ENCODE results near the gene AFAP1.

AFAP1 gene

DNA sequence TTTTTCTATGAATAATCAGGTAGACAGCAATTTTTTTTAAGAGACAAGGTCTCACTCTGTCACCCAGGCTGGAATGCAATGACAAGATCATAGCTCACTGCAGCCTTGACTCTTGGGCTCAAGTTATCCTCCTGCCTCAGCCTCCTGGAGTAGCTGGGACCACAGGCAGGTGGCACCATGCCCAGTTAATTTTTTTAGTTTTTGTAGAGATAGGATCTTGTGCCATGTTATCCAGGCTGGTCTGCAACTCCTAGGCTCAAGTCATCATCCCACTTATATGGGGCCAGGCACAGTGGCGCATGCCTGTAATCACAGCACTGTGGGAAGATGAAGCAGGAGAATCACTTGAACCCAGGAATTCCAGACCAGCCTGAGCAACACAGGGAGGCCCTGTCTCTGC is 26.8 kb downstream of the AFAP1 start:
- no peak for DNase-seq

DNA sequence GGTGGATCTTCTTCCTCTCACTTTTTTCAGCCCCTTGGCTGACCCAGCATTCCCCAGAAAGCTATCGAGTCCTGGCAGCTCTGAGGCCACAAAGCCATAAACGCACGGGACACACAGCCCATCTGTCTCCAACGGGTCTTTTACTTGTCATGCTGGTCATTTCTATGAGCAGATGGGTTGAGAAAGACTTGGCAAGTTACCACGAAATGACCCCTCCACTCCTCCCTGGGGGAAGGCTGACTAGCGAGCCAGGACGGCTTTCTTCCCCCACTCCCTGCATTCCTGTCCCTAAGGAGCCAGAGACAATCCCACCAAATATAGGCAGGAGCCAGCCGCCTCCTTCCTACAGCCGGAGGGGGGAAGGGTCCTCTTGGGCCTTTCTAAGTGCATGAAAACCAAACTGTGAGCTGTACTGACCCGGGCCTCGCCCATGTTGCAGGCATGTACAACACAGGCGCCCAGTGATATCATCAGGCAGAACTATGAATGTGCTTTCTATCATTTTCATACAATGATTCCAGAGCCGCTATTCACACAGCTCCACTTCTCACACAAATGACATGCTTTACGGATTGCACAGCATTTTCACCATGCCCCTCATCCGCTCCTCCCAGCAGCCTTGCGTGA is 28.6 kb downstream of the AFAP1 start:
- no peak for DNase-seq

DNA sequence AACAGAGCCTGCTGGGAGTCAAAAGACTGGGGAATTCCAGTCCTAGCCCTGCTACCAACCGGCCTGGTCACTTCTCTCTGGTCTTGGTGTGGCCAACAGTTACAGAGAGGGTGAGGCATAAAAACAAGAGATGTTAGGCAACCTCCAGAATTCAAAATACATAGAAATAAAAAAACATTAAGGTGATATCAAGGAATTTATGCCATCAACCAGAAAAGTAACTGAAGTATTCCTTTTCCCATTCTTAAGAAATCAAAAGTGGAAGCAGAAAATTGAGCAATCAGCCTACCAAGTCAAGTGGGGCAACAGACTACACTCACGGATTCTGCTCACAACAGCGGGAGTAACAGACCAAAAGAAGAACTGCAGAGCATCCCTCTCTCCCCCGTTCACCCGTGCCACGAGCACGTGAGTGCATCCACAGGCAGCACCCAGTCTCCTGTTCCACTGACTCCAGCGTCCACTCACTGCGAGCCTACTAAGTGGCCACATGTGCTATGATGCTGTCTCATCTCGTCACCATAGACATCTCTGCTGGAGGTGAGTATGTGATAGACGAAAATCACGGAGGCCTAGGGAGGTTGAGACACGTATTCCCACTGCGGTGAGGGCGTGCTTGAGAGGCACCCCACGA is 29.3 kb downstream of the AFAP1 start:
- no peak for DNase-seq

DNA sequence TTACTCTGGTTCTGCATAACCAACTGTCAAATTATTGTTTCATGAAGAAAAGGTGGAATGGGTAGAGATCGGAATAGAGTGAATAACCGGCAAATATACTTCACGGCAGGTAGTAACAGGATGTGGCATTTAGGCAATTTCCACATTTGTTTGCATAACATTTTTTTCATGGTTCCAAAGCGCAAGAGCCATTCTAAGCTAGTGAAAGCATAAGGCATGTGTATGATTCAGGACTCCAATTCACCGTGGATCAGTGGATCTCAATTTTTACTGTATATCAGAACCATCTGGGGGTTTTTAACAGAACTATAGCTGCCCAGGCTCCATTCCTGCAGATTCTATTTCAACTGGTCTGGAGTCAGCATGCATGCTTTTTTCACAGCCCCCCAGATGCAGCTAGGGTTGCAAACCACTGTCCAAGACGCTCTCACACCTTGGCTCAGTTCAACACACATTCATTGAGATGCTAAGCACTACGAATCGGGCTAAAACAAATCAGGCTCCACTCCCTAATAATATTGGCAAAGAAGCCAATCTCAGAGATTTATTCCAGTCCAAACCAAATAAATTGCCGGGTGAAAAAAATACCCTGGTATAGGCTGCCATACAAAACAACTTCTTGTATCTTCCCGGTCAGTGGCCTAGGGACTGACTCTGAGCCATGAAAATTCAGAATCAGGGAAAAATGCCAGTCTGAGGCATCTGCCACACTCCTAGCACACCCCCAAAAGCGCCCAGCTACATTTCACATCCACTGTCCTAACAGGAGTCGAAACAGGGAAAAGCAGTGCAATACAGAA is 30.0 kb downstream of the AFAP1 start:
- DNase-seq = no peak

DNA sequence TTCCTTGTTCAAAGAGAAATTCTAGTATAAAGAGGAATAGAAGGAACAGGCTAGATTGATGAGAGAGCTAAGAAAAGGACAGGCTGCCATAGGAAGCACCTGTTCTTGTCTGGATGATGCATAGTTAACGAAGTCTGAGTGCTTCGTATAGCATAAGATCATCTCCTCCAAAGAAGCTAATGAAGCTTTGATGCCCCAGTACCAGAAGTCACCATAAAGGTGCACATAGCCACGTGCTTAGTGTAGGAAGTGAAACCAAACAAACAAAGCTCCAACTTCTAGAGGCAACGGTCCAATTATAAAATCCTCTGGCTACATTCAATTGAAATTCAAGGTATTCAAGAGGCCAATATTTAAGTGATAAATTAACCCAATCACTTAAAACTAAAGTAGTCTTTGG is 31.0 kb downstream of the AFAP1 start:
- no peak for DNase-seq

DNA sequence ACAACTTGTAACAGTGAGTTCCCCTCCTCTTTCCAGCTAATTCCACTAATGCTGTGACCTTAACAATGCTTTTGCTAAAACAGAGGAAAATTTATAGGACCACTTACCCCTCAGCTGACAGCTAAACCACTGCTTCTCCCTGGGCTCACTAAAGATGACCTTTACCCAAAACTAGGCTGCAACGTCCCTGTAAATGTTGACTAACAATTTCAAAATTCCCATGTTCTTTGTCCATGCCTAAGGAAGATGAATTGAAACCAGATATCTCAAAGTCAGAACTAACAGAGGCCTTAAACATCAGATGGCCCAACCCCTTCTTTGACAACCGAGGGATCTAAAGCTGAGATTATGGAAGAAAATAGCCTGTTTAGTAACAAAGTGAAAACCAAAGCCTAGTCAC is 32.5 kb downstream of the AFAP1 start:
- no peak for DNase-seq

DNA sequence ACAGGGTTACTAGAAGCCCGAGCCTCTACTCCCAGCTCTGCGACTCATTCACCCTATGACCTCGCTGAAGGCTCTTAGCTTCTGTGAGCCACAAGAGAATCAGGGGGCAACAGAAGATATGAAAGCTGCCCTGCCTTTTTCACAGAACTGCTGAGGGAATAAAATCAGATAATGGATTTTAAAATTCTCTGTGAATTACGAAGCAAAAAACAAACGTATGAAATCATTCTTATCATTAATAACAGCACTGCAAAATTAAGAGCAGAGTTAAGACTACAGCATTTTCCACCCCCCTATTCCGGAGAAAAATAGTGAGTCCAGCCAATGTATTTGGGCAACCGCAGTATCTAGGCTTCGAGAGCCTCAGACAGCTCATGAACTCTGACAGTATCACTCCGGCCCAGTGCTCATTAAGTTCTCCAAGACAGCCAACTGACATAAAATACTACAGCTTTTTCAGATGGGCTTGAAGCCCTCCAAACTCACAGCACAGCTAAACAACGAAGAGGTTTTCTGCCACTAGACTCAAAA is 33.4 kb downstream of the AFAP1 start:
- DNase-seq = no peak

DNA sequence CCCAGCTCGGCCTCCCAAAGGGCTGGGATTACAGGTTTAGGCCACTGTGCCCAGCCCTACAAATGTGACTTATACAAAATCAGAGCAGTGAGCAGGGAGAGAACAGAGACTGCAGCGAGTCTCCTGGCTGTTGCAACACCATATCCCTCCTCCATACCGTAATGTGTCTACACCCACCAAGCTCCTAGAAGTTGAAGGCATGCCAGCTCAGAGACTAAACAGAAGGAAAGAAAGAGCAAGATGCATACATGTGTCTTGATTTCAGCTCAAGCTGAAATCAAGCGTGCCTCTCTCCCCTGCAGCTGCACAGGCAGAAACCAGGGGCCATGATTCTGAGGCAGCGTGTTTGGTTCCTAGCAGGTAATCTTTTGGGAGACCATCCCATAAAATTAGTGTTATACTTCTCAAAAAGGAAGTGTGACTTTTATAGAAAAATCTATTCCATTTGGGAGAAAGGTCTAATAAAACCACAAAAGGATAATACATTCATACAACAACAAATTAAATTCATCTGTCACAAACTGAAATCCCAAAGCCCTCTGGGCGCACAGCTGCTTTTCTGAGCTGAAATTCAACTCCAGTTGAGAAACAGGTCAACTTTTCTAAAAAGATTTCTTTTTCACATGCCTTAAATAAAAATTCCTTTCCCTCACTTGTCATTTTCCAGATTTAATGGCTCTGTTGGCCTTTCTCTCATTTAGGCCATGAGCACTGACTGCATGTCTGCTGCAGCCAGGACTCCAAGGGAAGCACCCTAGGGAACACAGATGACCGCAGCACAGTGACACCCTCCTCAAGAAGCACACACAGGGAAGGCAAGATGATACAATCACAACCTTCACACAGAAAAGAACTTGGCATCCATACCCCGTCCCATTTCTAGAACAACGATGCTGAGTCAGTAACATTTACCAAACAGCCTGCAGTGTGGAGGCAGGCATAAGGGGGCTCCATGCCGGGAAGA is 34.4 kb downstream of the AFAP1 start:
- no peak for DNase-seq

DNA sequence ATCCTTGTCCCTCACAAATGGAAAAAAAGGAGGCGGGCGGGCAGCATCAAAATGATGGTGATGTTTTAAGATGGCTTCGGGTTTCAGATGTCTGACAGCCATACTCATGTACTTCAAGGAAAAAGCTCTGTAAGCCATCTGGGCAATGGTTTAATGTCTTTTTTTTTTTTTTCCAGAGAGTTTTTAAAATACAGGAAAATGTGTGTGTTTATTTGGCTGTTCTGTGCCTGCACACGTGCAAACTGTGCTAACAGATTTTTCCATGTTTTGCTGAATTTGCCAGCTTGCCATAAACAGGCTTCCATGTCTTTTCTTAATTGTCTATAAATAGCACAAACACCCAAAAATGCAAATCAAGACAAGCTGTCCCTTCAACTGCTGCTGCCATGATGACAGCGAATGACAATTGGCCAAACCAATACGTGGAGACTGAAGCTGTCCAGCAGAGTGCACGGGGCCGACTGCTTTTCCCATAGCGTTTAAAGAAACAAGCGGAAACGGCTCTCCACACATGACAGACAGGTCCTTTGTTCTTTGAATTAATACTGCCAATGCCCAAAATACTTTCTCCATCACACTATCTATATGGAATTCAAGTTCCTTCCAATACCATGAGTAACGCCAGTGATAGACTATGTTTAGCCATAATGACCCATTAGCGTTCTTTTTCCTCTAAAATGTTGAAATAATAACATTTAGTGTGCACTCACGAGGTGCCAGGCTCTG is 35.7 kb downstream of the AFAP1 start:
- DNase-seq = no peak

DNA sequence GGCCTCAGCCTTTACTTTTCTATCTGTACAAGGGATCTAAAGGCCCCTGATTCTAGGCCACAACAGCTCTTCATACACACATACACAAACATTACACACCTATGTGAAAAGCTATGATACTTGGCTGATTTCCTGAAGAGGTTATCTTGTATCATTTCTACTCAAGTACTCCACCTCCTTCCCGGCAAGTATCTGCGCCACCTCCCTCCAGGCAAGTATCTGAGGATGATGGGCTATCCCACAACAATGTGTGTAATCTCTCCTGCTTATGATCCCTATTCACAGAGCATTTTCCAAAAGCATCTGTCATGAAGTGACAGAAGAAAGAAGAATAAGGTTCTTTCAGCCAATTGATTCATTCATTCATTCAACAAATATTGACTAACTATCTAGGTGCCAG is 36.8 kb downstream of the AFAP1 start:
- no peak for DNase-seq

DNA sequence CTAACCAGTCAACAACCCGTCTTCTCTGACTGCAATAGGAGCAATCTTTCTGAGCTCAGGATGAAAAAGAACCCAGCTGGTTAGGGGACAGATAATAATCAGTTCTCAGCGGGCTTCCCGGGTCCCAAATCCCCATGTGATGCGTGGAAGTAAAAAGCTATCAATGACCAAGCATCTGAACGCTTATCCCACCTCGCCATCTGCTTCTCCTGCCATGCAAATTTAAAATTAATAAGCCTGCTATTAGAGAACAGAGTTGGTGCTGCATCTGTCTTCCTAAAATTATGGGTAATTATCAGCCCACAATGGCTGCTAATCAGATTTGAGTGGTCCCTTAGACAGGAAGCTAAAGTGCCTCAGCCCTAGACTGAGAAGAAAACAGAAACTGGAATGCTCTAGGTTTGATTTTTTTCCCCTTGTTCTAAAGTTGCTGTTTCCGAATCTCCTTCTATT is 37.5 kb downstream of the AFAP1 start:
- DNase-seq = no peak

DNA sequence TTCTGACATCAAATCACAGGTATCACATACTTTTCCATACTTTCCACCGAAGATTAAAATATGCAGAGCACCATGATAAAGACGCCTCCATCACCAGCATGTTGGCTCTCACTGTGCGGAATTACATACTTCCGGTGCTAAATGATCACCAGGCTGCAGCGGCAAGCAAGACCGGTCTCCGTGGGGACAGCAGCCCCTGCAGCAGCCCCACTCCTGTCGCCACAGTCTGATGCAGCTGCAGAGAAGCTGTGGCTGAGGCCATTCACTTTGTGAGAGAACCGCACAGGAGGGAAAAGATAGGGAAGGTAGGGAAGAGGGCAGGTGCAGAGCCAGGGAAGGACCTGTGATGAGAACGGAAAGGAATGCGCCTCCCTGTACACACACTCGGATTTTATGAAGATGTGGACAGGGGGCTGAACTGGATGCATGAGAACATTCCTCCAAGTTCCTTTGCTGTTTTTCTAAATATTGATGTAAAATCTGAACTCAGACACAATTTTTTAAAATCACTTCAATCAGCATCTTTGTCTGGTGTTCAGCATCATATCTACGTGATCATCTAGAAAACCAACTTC is 38.3 kb downstream of the AFAP1 start:
- no peak for DNase-seq

DNA sequence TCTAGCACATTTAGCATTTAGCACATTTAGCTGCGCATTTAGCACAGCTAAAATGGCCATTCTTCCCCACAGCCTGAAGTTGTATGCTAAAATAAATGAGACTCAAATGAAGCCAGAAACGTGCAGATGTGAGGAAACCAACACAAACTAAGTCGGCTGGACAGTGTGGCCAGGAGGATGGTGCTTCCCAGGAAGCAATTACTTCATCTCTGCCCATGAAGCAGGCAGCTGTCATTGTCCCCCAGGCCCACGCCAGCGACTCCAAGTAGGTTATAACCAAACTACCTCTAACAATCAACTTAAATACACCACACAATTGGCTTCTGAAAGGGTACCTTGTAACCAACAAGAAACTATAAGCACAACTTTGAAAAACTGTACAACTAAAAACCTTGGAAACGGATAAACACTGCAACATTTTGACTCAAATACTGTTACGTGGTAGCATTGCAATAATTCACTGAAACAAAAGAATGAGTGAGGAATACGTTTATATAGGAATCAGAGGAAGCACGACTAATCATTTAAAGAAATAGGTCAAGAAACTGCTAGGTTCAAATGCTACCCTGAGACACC is 39.2 kb downstream of the AFAP1 start:
- no peak for DNase-seq

DNA sequence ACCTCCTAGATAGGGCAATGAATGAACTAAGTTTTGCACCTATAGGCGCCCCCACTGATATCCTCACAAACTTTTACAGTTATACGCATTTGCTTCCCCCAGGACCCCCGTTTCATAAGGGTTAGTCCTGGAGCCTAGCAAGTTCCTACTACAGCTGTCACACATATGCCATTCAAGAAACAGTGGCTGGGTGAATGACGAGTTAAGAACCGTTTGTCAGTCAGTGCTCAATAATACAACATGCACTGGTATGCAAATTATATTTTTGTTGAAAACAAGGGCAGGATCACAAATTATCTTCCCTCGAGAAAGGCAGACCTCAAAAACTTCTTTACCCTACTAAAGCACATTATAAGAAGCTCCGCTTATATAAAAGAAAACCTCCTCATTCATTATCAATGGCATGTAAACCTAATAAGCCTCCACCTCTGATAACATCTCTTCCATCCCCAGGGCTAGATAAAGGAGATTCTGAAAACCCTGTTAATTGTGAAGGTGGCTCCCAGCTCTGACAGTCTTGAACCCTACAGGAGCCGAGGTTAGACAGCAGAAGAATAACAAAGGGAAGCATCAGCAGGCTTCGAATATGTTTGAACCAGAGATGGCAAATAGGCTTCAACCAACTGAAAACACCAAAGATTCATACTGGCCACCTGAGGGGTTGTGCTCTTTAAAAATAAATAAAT is 40.3 kb downstream of the AFAP1 start:
- no peak for DNase-seq

DNA sequence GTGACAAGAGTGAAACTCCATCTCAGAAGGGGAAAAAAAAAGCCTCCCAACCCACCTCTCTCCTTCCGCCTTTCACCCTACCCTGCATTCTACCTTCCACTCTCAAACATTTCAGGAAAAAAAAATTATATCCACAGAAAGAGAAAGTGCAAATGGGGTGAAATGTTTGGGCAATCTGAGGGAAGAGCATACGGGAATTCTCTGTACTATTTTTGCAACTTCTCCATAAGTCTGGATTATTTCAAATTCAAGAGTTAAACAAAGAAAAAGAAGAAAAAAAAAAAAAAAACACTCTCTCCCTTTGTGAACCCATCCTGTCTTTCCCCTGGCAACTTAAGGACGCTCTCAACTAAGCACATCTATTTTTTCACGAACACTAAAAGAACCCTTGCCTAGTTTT is 41.3 kb downstream of the AFAP1 start:
- no peak for DNase-seq

DNA sequence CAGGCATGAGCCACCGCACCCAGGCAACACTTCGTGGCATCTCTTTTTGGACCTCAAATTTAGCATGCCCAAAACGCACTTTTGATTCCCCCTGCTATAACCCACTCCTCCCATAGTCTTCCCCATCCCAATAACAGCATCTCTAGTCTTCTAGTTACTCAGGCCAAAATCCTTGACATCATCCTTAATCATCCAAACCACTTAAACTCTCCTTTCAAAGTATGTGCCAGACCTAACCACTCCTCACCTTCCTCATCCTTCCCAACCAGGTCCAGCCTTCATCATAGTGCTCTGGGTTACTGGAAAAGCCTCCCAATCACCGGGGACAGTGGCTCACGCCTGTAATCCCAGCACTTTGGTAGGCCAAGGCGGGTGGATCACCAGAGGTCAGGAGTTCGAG is 41.9 kb downstream of the AFAP1 start:
- no peak for DNase-seq

DNA sequence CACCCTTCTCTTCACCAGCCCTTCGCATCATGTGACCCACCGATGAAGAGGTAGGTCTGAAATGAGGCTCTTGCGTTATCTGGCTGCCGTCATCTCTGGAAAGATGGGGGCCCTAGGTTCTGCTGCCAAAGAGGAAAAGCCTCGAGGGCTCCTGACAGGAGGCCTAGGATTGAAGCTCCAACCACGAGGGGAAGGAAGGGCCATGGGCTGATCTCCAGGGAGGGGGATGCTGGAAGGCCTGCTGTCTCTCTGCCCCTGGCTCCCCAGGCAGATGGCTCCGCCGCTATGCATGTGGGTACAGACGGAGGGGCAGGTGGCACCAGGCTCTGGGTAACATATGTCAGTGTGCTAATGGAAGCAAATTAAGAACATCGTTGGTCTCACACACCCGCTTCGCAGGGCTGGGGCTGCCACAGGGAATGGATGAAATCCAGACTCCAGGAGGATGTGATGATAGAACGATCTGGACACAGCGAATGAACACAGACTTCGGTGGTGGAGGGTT is 44.9 kb downstream of the AFAP1 start:
- no peak for DNase-seq

DNA sequence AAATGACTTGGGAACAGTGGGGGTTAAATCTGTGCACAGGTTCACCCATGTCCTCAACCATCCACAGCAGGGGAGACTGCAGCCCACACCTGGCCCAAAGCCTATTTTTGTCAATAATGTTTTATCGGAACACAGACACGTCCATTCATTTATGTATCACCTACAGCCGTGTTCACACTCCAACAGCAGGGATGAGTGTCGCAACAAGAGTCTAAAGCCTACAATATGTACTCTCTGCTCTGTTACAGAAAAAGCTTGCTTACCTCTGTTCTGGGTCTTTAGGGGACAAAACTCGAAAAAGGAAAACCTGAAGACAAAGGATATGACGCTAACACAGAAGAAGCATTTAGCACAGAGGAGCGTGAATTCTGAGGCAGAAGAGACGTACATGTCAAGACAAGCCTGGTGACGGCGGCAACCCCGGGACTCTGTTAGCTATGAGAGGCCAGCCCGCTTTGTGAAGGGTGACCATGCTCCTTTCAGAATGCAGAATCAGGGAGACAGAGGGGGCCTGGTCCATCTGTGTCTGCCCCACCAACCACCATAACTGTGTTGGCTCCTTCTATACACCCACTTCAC is 45.5 kb downstream of the AFAP1 start:
- no peak for DNase-seq

DNA sequence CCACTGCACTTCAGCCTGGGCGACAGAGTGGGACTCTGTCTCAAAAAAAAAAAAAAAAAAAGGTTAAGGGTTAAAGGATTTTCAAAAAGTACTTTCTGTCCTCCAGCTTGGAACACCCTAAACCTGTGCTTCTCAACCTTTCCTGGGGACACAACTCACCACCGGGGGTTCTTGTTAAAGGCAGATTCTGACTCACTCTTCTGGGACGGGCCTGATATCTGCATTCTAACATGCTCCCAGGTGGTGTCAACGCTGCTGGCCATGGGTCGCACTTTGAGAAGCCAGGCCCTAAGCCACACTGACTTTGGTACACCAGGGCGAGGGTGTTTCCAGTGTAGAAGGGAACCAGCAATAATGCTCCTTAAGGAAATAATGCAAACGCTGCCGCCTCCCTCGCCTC is 46.1 kb downstream of the AFAP1 start:
- no peak for DNase-seq

All from NCI-H1436 (cell line).